Measurements from ENCODE around the gene PLB1.

Gene PLB1

DNA sequence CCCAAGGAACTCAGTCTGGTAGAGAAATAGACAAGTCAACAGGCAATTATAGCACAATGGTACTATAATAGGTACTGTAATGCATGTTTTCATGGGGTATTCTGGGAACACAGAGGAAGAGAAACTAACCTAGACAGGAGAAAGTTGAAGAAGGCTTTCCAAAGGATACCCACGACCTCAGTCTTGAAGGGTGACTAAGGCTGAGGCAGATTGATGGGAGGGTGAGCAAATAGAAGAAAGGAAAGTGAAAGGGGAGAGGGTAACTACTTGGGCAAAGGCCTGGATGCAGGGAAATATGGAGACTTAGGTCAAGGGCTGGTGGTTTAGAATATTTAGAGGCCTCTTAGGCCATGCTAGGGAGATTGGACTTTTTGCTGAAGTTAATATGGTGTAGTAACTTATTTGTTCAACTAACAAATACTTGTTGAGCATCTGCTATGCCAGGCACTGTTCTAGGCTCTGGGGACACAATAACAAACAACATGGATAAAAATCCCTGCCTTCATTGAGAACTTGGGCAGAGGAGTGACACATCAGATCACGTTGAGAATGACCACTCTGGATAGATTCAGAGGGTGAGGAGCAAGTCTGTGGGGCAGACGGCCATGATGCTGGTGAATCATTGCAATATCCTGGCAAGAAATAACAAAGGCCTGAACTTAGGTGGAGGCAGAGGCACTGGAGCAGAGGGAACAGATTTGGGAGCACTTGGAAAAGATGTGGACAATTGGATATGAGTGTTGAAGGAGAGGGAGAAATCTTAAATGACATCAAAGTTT lies 56.4 kb downstream of the PLB1 start:
- Histone ChIP-seq H3K4me1 (ENCODE audit: insufficient read depth, low read length) (no peaks in the 10 kb centered on the region), H4K20me1 (ENCODE audit: insufficient read depth, low read length) (no peaks in the 10 kb centered on the region), H3K36me3 (ENCODE audit: insufficient read depth, low read length) (no peaks in the 10 kb centered on the region), H3K4me3 (ENCODE audit: low read depth in 1 of 2, low read length in 2 of 2) (no peak overlapping the region), H3K4me2 (ENCODE audit: insufficient read depth, low read length) (no peak overlapping the region), H2AFZ (ENCODE audit: low read depth, low read length) (no peak overlapping the region), H3K9ac (ENCODE audit: low read depth, low read length) (no peak overlapping the region), H3K79me2 (ENCODE audit: insufficient read depth, low read length) (no peaks in the 10 kb centered on the region), H3K27me3 (ENCODE audit: insufficient read depth, low read length, poor library complexity) (peaks cover 13% of the 10 kb centered on the region), H3K27ac (ENCODE audit: low read length) (no peak overlapping the region), H3K9me3 (ENCODE audit: insufficient read depth, low read length, severe bottlenecking) (no peaks in the 10 kb centered on the region)
- DNase-seq: no peak
- ATAC-seq (ENCODE audit: insufficient read depth, low read depth): no peak
- no peak for TF ChIP-seq EZH2 (IDR thresholded peaks at IDR 0.05; ENCODE audit: borderline replicate concordance, low read depth, low read length, severe bottlenecking)
- TF ChIP-seq, protein P1, sequence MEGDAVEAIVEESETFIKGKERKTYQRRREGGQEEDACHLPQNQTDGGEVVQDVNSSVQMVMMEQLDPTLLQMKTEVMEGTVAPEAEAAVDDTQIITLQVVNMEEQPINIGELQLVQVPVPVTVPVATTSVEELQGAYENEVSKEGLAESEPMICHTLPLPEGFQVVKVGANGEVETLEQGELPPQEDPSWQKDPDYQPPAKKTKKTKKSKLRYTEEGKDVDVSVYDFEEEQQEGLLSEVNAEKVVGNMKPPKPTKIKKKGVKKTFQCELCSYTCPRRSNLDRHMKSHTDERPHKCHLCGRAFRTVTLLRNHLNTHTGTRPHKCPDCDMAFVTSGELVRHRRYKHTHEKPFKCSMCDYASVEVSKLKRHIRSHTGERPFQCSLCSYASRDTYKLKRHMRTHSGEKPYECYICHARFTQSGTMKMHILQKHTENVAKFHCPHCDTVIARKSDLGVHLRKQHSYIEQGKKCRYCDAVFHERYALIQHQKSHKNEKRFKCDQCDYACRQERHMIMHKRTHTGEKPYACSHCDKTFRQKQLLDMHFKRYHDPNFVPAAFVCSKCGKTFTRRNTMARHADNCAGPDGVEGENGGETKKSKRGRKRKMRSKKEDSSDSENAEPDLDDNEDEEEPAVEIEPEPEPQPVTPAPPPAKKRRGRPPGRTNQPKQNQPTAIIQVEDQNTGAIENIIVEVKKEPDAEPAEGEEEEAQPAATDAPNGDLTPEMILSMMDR (IDR thresholded peaks at IDR 0.05; ENCODE audit: borderline replicate concordance, extremely low read depth, low read length, poor library complexity, severe bottlenecking): no peak

- TF ChIP-seq EZH2 (IDR thresholded peaks at IDR 0.05; ENCODE audit: borderline replicate concordance, low read depth, low read length, severe bottlenecking): no peak
- TF ChIP-seq, protein P1 (IDR thresholded peaks at IDR 0.05; ENCODE audit: borderline replicate concordance, extremely low read depth, low read length, poor library complexity, severe bottlenecking): no peak
These were observed 60.4 kb downstream of the PLB1 start for GRCh38 chr2:28556303-28556702.

DNA sequence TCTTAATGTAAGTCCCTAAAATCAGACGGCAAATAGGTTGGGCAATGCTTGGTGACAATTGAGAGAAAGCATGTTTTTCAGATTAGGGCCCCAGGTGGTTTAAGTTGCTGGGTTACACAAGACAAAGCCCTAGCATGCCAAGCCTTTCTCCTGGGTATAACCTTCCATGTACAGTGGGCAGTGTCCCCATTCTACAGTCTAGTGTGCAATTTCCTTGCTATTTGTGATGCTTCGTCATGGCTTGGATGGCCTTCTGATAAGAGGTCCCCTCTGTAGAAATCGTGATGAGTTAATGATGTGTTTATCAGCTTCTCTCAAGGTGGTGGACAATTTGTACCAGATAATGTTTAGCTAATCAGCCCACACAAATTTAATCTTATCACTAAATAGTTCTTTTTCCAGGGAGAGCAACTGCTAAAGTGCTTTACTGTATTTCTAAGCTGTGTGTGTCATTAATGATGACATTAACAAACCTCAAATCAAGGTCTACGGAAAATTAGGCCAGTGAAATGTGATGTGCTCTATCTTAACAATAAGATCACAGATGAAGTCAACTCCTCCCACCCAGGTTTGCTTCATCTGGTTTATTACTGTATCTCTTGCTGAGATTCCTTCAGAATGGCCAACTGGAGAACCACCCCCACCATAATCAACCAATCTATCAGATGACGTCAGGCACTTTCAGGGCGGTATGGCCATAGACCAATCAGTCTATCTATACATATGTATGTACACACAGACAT lies 61.7 kb downstream of the PLB1 start:
- no peak for ATAC-seq (ENCODE audit: insufficient read depth, low read depth)

More at GRCh38 chr2:28556303-28556702, 60.4 kb downstream of the PLB1 start:
- Histone ChIP-seq H3K4me2 (ENCODE audit: insufficient read depth, low read length) (no peak overlapping the region), H3K79me2 (ENCODE audit: insufficient read depth, low read length) (no peaks in the 10 kb centered on the region), H3K4me1 (ENCODE audit: insufficient read depth, low read length) (no peaks in the 10 kb centered on the region), H4K20me1 (ENCODE audit: insufficient read depth, low read length) (no peaks in the 10 kb centered on the region), H3K36me3 (ENCODE audit: insufficient read depth, low read length) (no peaks in the 10 kb centered on the region), H3K27me3 (ENCODE audit: insufficient read depth, low read length, poor library complexity) (peaks cover 4% of the 10 kb centered on the region), H3K9ac (ENCODE audit: low read depth, low read length) (no peak overlapping the region), H3K9me3 (ENCODE audit: insufficient read depth, low read length, severe bottlenecking) (no peaks in the 10 kb centered on the region), H2AFZ (ENCODE audit: low read depth, low read length) (no peak overlapping the region), H3K4me3 (ENCODE audit: low read depth in 1 of 2, low read length in 2 of 2) (no peak overlapping the region), H3K27ac (ENCODE audit: low read length) (no peak overlapping the region)
- ATAC-seq (ENCODE audit: insufficient read depth, low read depth) (no peak), DNase-seq (no peak)

More for the DNA sequence above, 61.7 kb downstream of the PLB1 start:
- Histone ChIP-seq H3K4me3 (ENCODE audit: low read depth in 1 of 2, low read length in 2 of 2) (no peak overlapping the region), H3K4me1 (ENCODE audit: insufficient read depth, low read length) (no peaks in the 10 kb centered on the region), H3K9me3 (ENCODE audit: insufficient read depth, low read length, severe bottlenecking) (no peaks in the 10 kb centered on the region), H3K9ac (ENCODE audit: low read depth, low read length) (no peak overlapping the region), H4K20me1 (ENCODE audit: insufficient read depth, low read length) (no peaks in the 10 kb centered on the region), H3K27me3 (ENCODE audit: insufficient read depth, low read length, poor library complexity) (no peaks in the 10 kb centered on the region), H3K79me2 (ENCODE audit: insufficient read depth, low read length) (no peaks in the 10 kb centered on the region), H2AFZ (ENCODE audit: low read depth, low read length) (no peak overlapping the region), H3K36me3 (ENCODE audit: insufficient read depth, low read length) (no peaks in the 10 kb centered on the region), H3K4me2 (ENCODE audit: insufficient read depth, low read length) (no peak overlapping the region), H3K27ac (ENCODE audit: low read length) (no peak overlapping the region)
- TF ChIP-seq, protein P1 (IDR thresholded peaks at IDR 0.05; ENCODE audit: borderline replicate concordance, extremely low read depth, low read length, poor library complexity, severe bottlenecking): no peak
- no peak for TF ChIP-seq EZH2 (IDR thresholded peaks at IDR 0.05; ENCODE audit: borderline replicate concordance, low read depth, low read length, severe bottlenecking)
- no peak for DNase-seq

Measured in DND-41 (cell line).